Measurements from ENCODE around the gene SMC2. TPM values are rescaled to one million over a fixed set of nuclear protein-coding genes. Genes with fewer than 3 reads are reported as not detected.

SMC2 gene
- total RNA-seq, 3 donors from 2014 or later: 6.6 to 12.3 (median 9.8) TPM

DNA sequence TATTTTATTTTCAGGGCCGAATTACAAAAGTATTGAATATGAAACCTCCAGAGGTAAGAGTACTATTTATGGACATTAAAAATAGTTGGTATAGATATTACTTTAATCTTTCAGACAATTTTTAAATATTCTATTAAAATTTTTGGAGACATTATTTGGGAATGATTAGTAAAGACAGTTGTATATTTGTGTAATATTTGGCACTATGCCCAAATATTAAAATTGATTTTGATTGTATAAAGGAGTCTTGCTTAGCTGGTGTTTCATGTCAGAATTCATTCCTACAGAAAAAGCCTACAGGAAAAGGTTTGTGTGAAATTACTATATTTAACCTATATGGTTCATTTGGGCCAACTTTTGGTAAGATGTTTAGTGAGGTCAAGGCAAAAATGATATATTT lies 5.5 kb downstream of the SMC2 start:
- TF ChIP-seq POLR2A (IDR thresholded peaks at IDR 0.05) (no peak), POLR2AphosphoS5 (IDR thresholded peaks at IDR 0.05) (no peak)
- TF ChIP-seq, protein P1, sequence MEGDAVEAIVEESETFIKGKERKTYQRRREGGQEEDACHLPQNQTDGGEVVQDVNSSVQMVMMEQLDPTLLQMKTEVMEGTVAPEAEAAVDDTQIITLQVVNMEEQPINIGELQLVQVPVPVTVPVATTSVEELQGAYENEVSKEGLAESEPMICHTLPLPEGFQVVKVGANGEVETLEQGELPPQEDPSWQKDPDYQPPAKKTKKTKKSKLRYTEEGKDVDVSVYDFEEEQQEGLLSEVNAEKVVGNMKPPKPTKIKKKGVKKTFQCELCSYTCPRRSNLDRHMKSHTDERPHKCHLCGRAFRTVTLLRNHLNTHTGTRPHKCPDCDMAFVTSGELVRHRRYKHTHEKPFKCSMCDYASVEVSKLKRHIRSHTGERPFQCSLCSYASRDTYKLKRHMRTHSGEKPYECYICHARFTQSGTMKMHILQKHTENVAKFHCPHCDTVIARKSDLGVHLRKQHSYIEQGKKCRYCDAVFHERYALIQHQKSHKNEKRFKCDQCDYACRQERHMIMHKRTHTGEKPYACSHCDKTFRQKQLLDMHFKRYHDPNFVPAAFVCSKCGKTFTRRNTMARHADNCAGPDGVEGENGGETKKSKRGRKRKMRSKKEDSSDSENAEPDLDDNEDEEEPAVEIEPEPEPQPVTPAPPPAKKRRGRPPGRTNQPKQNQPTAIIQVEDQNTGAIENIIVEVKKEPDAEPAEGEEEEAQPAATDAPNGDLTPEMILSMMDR (IDR thresholded peaks at IDR 0.05): no peak
- Histone ChIP-seq H3K4me3 (no peak overlapping the region), H3K9me3 (no peaks in the 10 kb centered on the region), H3K36me3 (no peaks in the 10 kb centered on the region), H3K27ac (no peak overlapping the region), H3K4me1 (no peaks in the 10 kb centered on the region), H3K27me3 (no peaks in the 10 kb centered on the region)
- no peak for DNase-seq (ENCODE audit: low spot score in 2 of 2)
- intact Hi-C loops (cut with DNase I; ENCODE audit: low total_unique reads): no loop called here

DNA sequence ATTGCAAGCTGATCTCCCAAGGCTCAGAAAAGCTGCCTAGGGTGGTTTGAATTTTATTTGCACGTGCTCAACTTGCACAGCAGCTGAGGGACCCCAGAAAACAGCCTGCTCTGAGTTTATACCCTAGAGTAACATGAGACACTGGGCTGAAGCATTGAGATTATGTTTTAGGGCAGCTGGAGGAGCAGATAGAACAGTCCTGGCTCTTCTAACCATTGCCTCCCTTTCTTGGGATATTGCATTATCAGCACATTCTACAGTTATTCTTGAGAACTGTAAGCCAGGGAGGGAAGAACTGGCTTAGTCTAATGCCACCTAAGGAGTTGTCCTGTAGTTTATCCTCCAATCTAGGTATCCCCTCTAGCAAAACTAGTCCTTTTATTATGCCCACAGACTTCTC lies 10.3 kb downstream of the SMC2 start:
- Histone ChIP-seq H3K9me3 (no peaks in the 10 kb centered on the region), H3K27ac (no peak overlapping the region), H3K4me3 (no peak overlapping the region), H3K27me3 (no peaks in the 10 kb centered on the region), H3K4me1 (no peaks in the 10 kb centered on the region), H3K36me3 (no peaks in the 10 kb centered on the region)
- TF ChIP-seq, protein P1 (IDR thresholded peaks at IDR 0.05): no peak
- no peak for TF ChIP-seq POLR2A (IDR thresholded peaks at IDR 0.05)
- no peak for TF ChIP-seq POLR2AphosphoS5 (IDR thresholded peaks at IDR 0.05)
- no peak for DNase-seq (ENCODE audit: low spot score in 2 of 2)
- intact Hi-C loops (cut with DNase I; ENCODE audit: low total_unique reads): no loop called here

DNA sequence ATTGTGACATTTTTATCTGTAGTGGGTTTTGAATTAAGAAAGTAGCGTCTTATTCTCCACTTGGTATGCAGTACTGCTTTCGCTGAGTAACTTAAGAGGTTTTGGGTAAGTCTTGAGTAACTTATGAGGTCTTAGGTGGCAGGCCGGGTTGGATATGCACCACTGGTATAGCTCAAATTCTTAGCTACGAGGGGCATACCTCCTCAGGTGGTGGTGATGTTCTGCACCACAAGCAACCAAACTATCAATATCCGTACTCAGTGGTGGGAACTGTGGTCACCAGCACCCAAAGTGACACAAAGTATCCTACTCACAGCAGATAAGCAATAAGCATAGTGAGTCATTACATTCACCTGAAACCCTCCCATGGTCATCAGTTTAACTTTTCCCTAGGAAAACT lies 13.7 kb downstream of the SMC2 start:
- Histone ChIP-seq H3K36me3 (no peaks in the 10 kb centered on the region), H3K4me3 (no peak overlapping the region)

DNA sequence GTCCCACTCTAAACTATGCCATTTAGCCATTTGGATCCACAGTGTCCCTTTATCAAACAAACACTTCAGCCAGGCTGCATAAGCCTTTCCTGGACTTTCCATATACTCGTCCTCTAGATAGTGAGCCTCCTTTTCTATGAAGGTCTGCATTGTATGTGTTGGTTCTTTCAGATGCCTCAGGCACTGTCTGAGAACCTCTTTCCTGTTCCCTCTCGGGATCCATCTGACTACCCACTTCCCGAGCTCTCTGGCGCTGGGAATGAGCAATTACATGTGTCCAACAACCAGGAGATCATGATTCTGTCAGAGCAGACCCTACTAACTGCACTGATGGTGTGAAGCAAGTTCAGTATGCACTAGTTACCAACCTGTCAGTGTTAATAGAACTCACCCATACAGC lies 14.2 kb downstream of the SMC2 start:
- Histone ChIP-seq H3K27me3 (no peaks in the 10 kb centered on the region), H3K9me3 (no peaks in the 10 kb centered on the region), H3K4me1 (no peaks in the 10 kb centered on the region), H3K36me3 (no peaks in the 10 kb centered on the region), H3K4me3 (no peak overlapping the region), H3K27ac (no peak overlapping the region)
- intact Hi-C loops (cut with DNase I; ENCODE audit: low total_unique reads): no loop called here
- DNase-seq (ENCODE audit: low spot score in 2 of 2): no peak
- no peak for TF ChIP-seq POLR2A (IDR thresholded peaks at IDR 0.05)
- TF ChIP-seq, protein P1 (IDR thresholded peaks at IDR 0.05): no peak
- no peak for TF ChIP-seq POLR2AphosphoS5 (IDR thresholded peaks at IDR 0.05)

More for the DNA sequence above, 13.7 kb downstream of the SMC2 start:
- intact Hi-C loops (cut with DNase I; ENCODE audit: low total_unique reads): no loop called here
- H3K9me3 ChIP-seq: no peaks in the 10 kb centered on the region
- no peak for TF ChIP-seq POLR2AphosphoS5 (IDR thresholded peaks at IDR 0.05)
- H3K4me1 ChIP-seq: no peaks in the 10 kb centered on the region
- H3K27ac ChIP-seq: no peak overlapping the region
- H3K27me3 ChIP-seq: no peaks in the 10 kb centered on the region
- DNase-seq (ENCODE audit: low spot score in 2 of 2): no peak

DNA sequence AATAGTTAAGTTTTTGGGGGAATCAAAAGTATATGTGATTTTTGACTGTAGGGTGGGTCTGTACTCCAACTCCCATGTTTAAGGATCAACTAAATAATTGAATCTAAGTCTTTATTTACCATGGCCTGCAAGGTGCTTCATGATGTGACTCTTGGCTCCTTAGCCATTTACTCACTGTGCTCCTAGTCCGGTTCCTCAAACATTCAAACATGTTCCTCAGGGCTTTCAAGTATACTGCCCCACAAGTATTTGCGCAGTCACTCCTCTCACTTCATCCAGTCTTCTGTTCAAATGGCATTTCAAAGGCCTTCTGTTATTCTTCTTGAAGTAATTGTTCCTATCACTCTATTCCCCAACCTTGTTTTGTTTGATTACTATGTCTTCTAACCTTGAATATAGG lies 16.4 kb downstream of the SMC2 start:
- Histone ChIP-seq H3K36me3 (no peaks in the 10 kb centered on the region), H3K9me3 (no peaks in the 10 kb centered on the region), H3K27me3 (no peaks in the 10 kb centered on the region), H3K27ac (no peak overlapping the region), H3K4me3 (no peak overlapping the region), H3K4me1 (no peaks in the 10 kb centered on the region)
- no peak for DNase-seq (ENCODE audit: low spot score in 2 of 2)
- TF ChIP-seq, protein P1 (IDR thresholded peaks at IDR 0.05): no peak
- TF ChIP-seq POLR2AphosphoS5 (IDR thresholded peaks at IDR 0.05): no peak
- TF ChIP-seq POLR2A (IDR thresholded peaks at IDR 0.05): no peak
- intact Hi-C loops (cut with DNase I; ENCODE audit: low total_unique reads): no loop called here

DNA sequence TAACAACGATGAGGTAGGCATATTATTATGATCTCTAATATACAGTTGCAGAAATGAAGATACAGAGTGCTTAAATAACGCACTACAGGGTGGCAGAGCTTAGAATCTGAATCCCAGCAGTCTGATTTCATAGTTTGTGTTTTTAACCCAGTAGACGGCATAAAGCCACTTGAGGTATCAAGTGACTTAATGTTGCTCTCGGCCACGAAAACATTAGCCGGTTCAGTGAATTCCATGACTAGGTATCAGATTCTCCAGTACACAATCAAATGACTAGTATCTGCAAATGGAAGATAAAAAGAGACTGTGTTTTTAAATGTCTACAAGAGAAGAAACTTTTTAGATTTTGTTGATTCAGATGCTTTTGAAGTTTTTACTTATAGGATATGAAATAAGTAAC lies 24.8 kb downstream of the SMC2 start:
- intact Hi-C loops (cut with DNase I; ENCODE audit: low total_unique reads): no loop called here
- H3K27me3 ChIP-seq: no peaks in the 10 kb centered on the region
- no peak overlapping the region for H3K4me3 ChIP-seq
- H3K27ac ChIP-seq: no peak overlapping the region
- H3K4me1 ChIP-seq: no peaks in the 10 kb centered on the region
- no peak for TF ChIP-seq POLR2A (IDR thresholded peaks at IDR 0.05)
- TF ChIP-seq, protein P1 (IDR thresholded peaks at IDR 0.05): no peak
- TF ChIP-seq POLR2AphosphoS5 (IDR thresholded peaks at IDR 0.05): no peak
- H3K36me3 ChIP-seq: peaks cover 6% of the 10 kb centered on the region
- no peaks in the 10 kb centered on the region for H3K9me3 ChIP-seq
- no peak for DNase-seq (ENCODE audit: low spot score in 2 of 2)
